ENCODE data around the gene GNB1. TPM values are rescaled to one million over a fixed set of nuclear protein-coding genes. Genes with fewer than 3 reads are reported as not detected.

The GNB1 gene
- total and polyA plus RNA-seq, 2 of the 4 experiments (the other 2 are of a cell fraction), result 73.5 to 371 TPM

- H2AK5ac ChIP-seq (ENCODE audit: low read depth, low read length), result no peak overlapping the region
- no peak overlapping the region for H4K5ac ChIP-seq (ENCODE audit: low read depth, low read length)
- WGBS, 2 experiments (ENCODE audit: extremely low coverage in 2 of 2, insufficient read length in 1 of 2), result 100% methylated on average over 1 of the region's 7 CpGs; no CpG with 5 or more reads in 1 of the 2 experiments
- no peak overlapping the region for H2BK20ac ChIP-seq (ENCODE audit: low read depth, low read length)
- ATAC-seq (ENCODE audit: low read depth), result no peak
- H3K27me3 ChIP-seq (ENCODE audit: control insufficient read depth, insufficient read depth, low read length), result no peaks in the 10 kb centered on the region
- no peak overlapping the region for H4K8ac ChIP-seq (ENCODE audit: low read depth in 2 of 2, low read length in 2 of 2)
- DNase-seq, result no peak
- no TSS peak for BruUV-seq (replicated peaks)
- no peaks in the 10 kb centered on the region; the same call in 1 of the 2 replicates for H3K9me1 ChIP-seq (ENCODE audit: insufficient read depth, low read length)
- H3K4me3 ChIP-seq (ENCODE audit: insufficient read depth, low read depth, low read length), result no peak overlapping the region
- POLR2A ChIA-PET (ENCODE audit: unreplicated experiment), result no interaction called here
- peaks cover 16 to 48% of the 10 kb centered on the region in 2 experiments; a peak in 3 of 4 replicates for H3K79me1 ChIP-seq (ENCODE audit: low read depth in 1 of 2, low read length in 2 of 2)
- H2BK120ac ChIP-seq (ENCODE audit: low read depth, low read length), result no peak overlapping the region
- peaks cover 8% of the 10 kb centered on the region for H3K9me3 ChIP-seq (ENCODE audit: control insufficient read depth, insufficient read depth, low read length)
- H3K4ac ChIP-seq (ENCODE audit: low read depth, low read length), result no peak overlapping the region
- in situ Hi-C loops (cut with MboI; ENCODE audit: low sequenced_read_pairs), result no loop called here
- H3K56ac ChIP-seq (ENCODE audit: extremely low read depth, insufficient read depth, low read length), result no peak overlapping the region
- H2BK15ac ChIP-seq (ENCODE audit: low read depth, low read length), result no peak overlapping the region
- H4K20me1 ChIP-seq (ENCODE audit: insufficient read depth, low read length), result peaks cover 24% of the 10 kb centered on the region
- H2AK9ac ChIP-seq (replicated peaks; ENCODE audit: low read depth, low read length, poor library complexity), result no peak overlapping the region
- no peak overlapping the region for H3K18ac ChIP-seq (ENCODE audit: low read depth, low read length)
- H3K14ac ChIP-seq (replicated peaks; ENCODE audit: low read depth, low read length), result no peak overlapping the region
- H3K9ac ChIP-seq (ENCODE audit: low read depth, low read length), result no peak overlapping the region
- no peaks in the 10 kb centered on the region for H3K4me1 ChIP-seq (ENCODE audit: control insufficient read depth, insufficient read depth, low read length)
- TF ChIP-seq FOS (IDR thresholded peaks at IDR 0.05; ENCODE audit: low read depth, low read length), result no peak
- no peak for TF ChIP-seq CEBPB (IDR thresholded peaks at IDR 0.05; ENCODE audit: low read depth, low read length)
- TF ChIP-seq USF2 (IDR thresholded peaks at IDR 0.05; ENCODE audit: low read depth, low read length), result no peak
- TF ChIP-seq BHLHE40 (IDR thresholded peaks at IDR 0.05; ENCODE audit: low read depth, low read length), result no peak
- TF ChIP-seq CTCF (conservative IDR thresholded peaks at IDR 0.05; ENCODE audit: low read depth, low read length), result no peak
- no peak for TF ChIP-seq NFE2L2 (IDR thresholded peaks at IDR 0.05; ENCODE audit: low read depth, low read length)
- CTCF ChIA-PET, result no interaction called here
- dilution Hi-C loops (cut with HindIII; ENCODE audit: low sequenced_read_pairs, unreplicated experiment), result no loop called here
- H4K91ac ChIP-seq (ENCODE audit: insufficient read depth, low read depth, low read length), result no peak overlapping the region
- no peak overlapping the region for H3K27ac ChIP-seq (ENCODE audit: insufficient read depth, low read length)
- H2AFZ ChIP-seq (replicated peaks; ENCODE audit: low read length, poor library complexity), result no peak overlapping the region
- no peak overlapping the region for H3K4me2 ChIP-seq (ENCODE audit: low read depth, low read length)
- intact Hi-C loops (cut with micrococcal nuclease), result no loop called here
- H2BK5ac ChIP-seq (ENCODE audit: low read depth, low read length, poor library complexity, severe bottlenecking), result no peak overlapping the region
- no peak overlapping the region for H3K23ac ChIP-seq (ENCODE audit: low read depth, low read length)
- peaks cover 27% of the 10 kb centered on the region for H3K36me3 ChIP-seq (ENCODE audit: control insufficient read depth, insufficient read depth, low read length)
Measured at GRCh38 chr1:1768249-1768992, 122.5 kb downstream of the GNB1 start.

Measured in IMR-90 (cell line).